ENCODE data around the gene SIGMAR1.

- TF ChIP-seq, protein P1, sequence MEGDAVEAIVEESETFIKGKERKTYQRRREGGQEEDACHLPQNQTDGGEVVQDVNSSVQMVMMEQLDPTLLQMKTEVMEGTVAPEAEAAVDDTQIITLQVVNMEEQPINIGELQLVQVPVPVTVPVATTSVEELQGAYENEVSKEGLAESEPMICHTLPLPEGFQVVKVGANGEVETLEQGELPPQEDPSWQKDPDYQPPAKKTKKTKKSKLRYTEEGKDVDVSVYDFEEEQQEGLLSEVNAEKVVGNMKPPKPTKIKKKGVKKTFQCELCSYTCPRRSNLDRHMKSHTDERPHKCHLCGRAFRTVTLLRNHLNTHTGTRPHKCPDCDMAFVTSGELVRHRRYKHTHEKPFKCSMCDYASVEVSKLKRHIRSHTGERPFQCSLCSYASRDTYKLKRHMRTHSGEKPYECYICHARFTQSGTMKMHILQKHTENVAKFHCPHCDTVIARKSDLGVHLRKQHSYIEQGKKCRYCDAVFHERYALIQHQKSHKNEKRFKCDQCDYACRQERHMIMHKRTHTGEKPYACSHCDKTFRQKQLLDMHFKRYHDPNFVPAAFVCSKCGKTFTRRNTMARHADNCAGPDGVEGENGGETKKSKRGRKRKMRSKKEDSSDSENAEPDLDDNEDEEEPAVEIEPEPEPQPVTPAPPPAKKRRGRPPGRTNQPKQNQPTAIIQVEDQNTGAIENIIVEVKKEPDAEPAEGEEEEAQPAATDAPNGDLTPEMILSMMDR (IDR thresholded peaks at IDR 0.05): peak; percentile 73 to 96 (median 86)
- TF ChIP-seq POLR2A (IDR thresholded peaks at IDR 0.05): peak in 2 of 3 donors; percentile 6 to 21
Measured at GRCh38 chr9:34664281-34665066, 26.9 kb upstream of the SIGMAR1 start.
